A172 (cell line): Measurements from ENCODE around the gene FAT1. TPM values are rescaled to one million over a fixed set of nuclear protein-coding genes. Genes with fewer than 3 reads are reported as not detected.

Experiments used
- total RNA-seq: library from RNA; depleted of rRNA; stranded (reverse); fragments of >200 nt; shearing (Covaris generic); gene quantifications from 2 replicates; pipeline ENCODE4 v1.2.3, GENCODE V29; 2014; rRNA removed

FAT1 gene
- total RNA-seq, 1 experiment from 2014 or later: 128 TPM

Other genes starting within 250 kb of the FAT1 start
- not detected in 2 replicates for gene MTNR1A, start 168.3 kb downstream of the FAT1 start, total RNA-seq